ENCODE results near the gene CEACAM8. TPM values are rescaled to one million over a fixed set of nuclear protein-coding genes. Genes with fewer than 3 reads are reported as not detected.
A peak's percentile ranks its signal among the peaks of the same experiment; 100 is the strongest.

Gene CEACAM8
- polyA plus RNA-seq, 2 of the 4 experiments (the other 2 are of a cell fraction): not detected

GRCh38 chr19:42596391-42597072 is 1.8 kb upstream of the CEACAM8 start:
- Histone ChIP-seq H3K4me2 (no peak overlapping the region), H3K4me1 (no peaks in the 10 kb centered on the region), H3K27ac (no peak overlapping the region), H3K9me3 (peaks cover 6% of the 10 kb centered on the region; the same call in 2 of the 3 replicates), H3K4me3 (no peak overlapping the region)
- POLR2A ChIA-PET: no interaction called here
- FAIRE-seq (peak; percentile 92), DNase-seq (ENCODE audit: low read depth in 1 of 2, low spot score in 1 of 2) (peak; percentile 36 to 64), ATAC-seq (peak; percentile 44 to 90; a peak in 5 of 6 replicates)
- 10% methylated on average over 16 of the region's 16 CpGs for WGBS (ENCODE audit: missing lambda C conversion rate)
- CTCF ChIA-PET: interaction anchor here (0.5 to 6.8 kb wide), 75 partner anchors 10 to 493 kb away, joined by 3 to 83 read pairs (median 4); partner anchors contain the start of genes CEACAM1, CXCL17 and PSG8
- TF ChIP-seq FOXS1 (CRISPR knock-in tag; IDR thresholded peaks at IDR 0.05) (no peak), RARB (CRISPR knock-in tag; IDR thresholded peaks at IDR 0.05) (no peak), SMC3 (IDR thresholded peaks at IDR 0.05) (peak; percentile 79), SREBF2 (IDR thresholded peaks at IDR 0.05) (no peak), MAZ (IDR thresholded peaks at IDR 0.05; ENCODE audit: borderline replicate concordance, low read depth, low read length) (no peak), POLR2AphosphoS2 (conservative IDR thresholded peaks at IDR 0.05; ENCODE audit: low read length) (no peak), POLR2A (IDR thresholded peaks at IDR 0.05; ENCODE audit: low read length) (no peak), EHMT2 (IDR thresholded peaks at IDR 0.05; ENCODE audit: low read depth) (no peak), NFE2L2 (conservative IDR thresholded peaks at IDR 0.05; ENCODE audit: low read length) (no peak), FOSB (CRISPR knock-in tag; IDR thresholded peaks at IDR 0.05) (no peak), CEBPB (IDR thresholded peaks at IDR 0.05) (no peak), KDM1A (IDR thresholded peaks at IDR 0.05; ENCODE audit: low read depth) (no peak), BCL3 (IDR thresholded peaks at IDR 0.05) (no peak), FOSL2 (IDR thresholded peaks at IDR 0.05) (no peak), FOSL2 (CRISPR knock-in tag; IDR thresholded peaks at IDR 0.05) (no peak), HOXB13 (CRISPR knock-in tag; IDR thresholded peaks at IDR 0.05; ENCODE audit: low read depth) (no peak), HOXB5 (CRISPR knock-in tag; IDR thresholded peaks at IDR 0.05) (no peak), GATA3 (IDR thresholded peaks at IDR 0.05; ENCODE audit: borderline replicate concordance) (no peak), RCOR1 (IDR thresholded peaks at IDR 0.05; ENCODE audit: low read depth, low read length) (no peak), JUN (IDR thresholded peaks at IDR 0.05) (no peak), BHLHE40 (IDR thresholded peaks at IDR 0.05; ENCODE audit: low read depth, low read length) (no peak), HEYL (CRISPR knock-in tag; IDR thresholded peaks at IDR 0.05) (no peak), MYC (IDR thresholded peaks at IDR 0.05; ENCODE audit: borderline replicate concordance, low read length) (0 out of 2 replicates have a peak, but pooled peaks have one; percentile 24), KDM5A (IDR thresholded peaks at IDR 0.05) (no peak), HOXA7 (CRISPR knock-in tag; IDR thresholded peaks at IDR 0.05) (no peak), EP300 (IDR thresholded peaks at IDR 0.05) (no peak), REST (IDR thresholded peaks at IDR 0.05) (no peak), ZSCAN20 (CRISPR knock-in tag; IDR thresholded peaks at IDR 0.05) (no peak), HDAC2 (IDR thresholded peaks at IDR 0.05) (no peak)
- TF ChIP-seq, protein P1, sequence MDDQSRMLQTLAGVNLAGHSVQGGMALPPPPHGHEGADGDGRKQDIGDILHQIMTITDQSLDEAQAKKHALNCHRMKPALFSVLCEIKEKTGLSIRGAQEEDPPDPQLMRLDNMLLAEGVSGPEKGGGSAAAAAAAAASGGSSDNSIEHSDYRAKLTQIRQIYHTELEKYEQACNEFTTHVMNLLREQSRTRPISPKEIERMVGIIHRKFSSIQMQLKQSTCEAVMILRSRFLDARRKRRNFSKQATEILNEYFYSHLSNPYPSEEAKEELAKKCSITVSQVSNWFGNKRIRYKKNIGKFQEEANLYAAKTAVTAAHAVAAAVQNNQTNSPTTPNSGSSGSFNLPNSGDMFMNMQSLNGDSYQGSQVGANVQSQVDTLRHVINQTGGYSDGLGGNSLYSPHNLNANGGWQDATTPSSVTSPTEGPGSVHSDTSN (IDR thresholded peaks at IDR 0.05): no peak
- TF ChIP-seq, protein P2, sequence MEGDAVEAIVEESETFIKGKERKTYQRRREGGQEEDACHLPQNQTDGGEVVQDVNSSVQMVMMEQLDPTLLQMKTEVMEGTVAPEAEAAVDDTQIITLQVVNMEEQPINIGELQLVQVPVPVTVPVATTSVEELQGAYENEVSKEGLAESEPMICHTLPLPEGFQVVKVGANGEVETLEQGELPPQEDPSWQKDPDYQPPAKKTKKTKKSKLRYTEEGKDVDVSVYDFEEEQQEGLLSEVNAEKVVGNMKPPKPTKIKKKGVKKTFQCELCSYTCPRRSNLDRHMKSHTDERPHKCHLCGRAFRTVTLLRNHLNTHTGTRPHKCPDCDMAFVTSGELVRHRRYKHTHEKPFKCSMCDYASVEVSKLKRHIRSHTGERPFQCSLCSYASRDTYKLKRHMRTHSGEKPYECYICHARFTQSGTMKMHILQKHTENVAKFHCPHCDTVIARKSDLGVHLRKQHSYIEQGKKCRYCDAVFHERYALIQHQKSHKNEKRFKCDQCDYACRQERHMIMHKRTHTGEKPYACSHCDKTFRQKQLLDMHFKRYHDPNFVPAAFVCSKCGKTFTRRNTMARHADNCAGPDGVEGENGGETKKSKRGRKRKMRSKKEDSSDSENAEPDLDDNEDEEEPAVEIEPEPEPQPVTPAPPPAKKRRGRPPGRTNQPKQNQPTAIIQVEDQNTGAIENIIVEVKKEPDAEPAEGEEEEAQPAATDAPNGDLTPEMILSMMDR (IDR thresholded peaks at IDR 0.05): peak; percentile 96
- TF ChIP-seq, protein P3, sequence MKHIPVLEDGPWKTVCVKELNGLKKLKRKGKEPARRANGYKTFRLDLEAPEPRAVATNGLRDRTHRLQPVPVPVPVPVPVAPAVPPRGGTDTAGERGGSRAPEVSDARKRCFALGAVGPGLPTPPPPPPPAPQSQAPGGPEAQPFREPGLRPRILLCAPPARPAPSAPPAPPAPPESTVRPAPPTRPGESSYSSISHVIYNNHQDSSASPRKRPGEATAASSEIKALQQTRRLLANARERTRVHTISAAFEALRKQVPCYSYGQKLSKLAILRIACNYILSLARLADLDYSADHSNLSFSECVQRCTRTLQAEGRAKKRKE (CRISPR knock-in tag; IDR thresholded peaks at IDR 0.05; ENCODE audit: low read depth): no peak
- TF ChIP-seq, protein P4, sequence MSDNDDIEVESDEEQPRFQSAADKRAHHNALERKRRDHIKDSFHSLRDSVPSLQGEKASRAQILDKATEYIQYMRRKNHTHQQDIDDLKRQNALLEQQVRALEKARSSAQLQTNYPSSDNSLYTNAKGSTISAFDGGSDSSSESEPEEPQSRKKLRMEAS (IDR thresholded peaks at IDR 0.05): peak; percentile 41; the same call in 1 of the 2 replicates
- TF ChIP-seq, protein P5, sequence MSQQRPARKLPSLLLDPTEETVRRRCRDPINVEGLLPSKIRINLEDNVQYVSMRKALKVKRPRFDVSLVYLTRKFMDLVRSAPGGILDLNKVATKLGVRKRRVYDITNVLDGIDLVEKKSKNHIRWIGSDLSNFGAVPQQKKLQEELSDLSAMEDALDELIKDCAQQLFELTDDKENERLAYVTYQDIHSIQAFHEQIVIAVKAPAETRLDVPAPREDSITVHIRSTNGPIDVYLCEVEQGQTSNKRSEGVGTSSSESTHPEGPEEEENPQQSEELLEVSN (IDR thresholded peaks at IDR 0.05; ENCODE audit: borderline replicate concordance, low read depth): no peak

Measured in A549 (cell line).